Choroid plexus epithelial cell (primary cell): ENCODE data around the gene TNFAIP8L2.

ENCODE experiments used
- DNase-seq: peaks from one replicate; pipeline ENCODE4 v3.0.0-alpha.2; 2010; ENCODE audit warnings: low read depth
- H3K4me3 ChIP-seq: 2 replicates; pipeline ENCODE4 v1.5.1; 2011; ENCODE audit warnings: low read depth, mild to moderate bottlenecking, control low read depth, low read length, moderate library complexity
- TF ChIP-seq, protein P1 (sequence below): conservative IDR thresholded peaks from 2 replicates; pipeline ENCODE4 v1.5.1; 2011; ENCODE audit warnings: low read depth, mild to moderate bottlenecking, control low read depth, inconsistent platforms, low read length, moderate library complexity

Gene TNFAIP8L2

DNA sequence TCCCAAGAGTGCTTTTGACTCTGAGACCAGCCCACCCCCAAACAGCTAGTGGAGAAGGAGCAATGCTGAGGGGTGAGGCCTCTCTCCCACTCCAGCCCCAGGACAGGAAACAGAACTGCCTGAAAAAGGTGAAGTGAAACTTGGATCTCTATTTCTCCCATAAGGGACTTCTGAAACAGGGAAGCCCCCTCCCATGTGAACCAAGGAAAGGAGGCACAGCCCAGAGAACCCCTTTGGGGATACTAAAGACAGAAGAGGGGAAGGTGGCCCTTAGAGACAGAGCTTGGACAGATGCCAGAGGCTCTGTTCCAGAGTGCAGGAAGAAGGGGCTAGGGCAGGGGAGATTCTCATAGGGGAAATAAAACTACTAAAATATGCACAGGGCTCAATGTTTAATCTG, 2.9 kb downstream of the TNFAIP8L2 start:
- no peak overlapping the region for H3K4me3 ChIP-seq
- no peak for DNase-seq
- TF ChIP-seq, protein P1, sequence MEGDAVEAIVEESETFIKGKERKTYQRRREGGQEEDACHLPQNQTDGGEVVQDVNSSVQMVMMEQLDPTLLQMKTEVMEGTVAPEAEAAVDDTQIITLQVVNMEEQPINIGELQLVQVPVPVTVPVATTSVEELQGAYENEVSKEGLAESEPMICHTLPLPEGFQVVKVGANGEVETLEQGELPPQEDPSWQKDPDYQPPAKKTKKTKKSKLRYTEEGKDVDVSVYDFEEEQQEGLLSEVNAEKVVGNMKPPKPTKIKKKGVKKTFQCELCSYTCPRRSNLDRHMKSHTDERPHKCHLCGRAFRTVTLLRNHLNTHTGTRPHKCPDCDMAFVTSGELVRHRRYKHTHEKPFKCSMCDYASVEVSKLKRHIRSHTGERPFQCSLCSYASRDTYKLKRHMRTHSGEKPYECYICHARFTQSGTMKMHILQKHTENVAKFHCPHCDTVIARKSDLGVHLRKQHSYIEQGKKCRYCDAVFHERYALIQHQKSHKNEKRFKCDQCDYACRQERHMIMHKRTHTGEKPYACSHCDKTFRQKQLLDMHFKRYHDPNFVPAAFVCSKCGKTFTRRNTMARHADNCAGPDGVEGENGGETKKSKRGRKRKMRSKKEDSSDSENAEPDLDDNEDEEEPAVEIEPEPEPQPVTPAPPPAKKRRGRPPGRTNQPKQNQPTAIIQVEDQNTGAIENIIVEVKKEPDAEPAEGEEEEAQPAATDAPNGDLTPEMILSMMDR = no peak

DNA sequence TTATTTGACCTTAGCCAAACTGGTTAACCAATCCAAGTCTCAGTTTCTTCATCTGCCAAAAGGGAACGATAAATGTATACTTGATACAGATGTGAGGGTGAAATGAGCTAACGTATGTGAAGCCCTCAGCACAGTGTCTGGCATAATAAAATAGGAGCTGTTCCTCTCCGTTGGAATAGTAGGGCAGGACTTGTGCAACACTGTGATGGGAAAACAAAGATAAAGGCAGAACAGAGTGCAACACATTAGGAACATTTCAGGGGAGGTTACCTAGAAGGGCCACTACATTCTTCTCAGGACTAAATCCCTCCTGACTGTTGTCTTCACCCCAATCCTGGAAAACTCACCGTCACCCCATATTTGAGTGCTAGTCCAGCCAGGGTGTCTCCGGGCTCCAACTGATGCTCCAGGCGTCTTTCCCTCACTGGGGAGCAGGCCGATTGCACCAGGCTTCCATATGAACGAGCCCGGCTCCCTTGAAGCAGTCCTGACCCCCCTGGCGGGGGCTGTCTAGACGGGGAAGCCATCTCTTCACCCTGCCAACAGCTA, 8.4 kb downstream of the TNFAIP8L2 start:
- peak overlapping the region; percentile 96 for H3K4me3 ChIP-seq
- TF ChIP-seq, protein P1 = no peak
- peak; percentile 17 for DNase-seq

DNA sequence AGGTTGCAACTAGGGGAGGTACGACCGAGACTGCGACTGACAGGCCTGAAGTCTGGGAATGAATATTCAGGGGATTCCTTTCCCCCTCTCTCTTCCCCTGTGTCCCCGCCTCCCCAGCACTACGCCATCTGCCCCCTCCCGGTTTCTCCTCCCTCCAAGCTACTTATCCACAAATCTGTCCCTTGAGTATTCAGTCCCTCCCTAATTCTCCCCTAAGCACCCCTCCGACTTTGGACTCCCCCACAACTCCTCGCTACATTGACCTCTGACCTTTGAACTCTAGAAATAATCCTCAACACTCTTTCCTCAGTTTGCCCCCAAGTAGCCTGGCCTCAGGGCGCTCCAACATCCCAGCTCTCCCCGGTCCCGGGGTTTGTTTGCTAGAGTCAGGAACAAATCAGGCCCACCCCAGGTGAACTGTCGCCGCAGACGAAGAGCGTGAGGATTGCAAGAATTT, 8.9 kb downstream of the TNFAIP8L2 start:
- H3K4me3 ChIP-seq = peak overlapping the region; percentile 96
- peak; percentile 60 for DNase-seq
- TF ChIP-seq, protein P1 = no peak

DNA sequence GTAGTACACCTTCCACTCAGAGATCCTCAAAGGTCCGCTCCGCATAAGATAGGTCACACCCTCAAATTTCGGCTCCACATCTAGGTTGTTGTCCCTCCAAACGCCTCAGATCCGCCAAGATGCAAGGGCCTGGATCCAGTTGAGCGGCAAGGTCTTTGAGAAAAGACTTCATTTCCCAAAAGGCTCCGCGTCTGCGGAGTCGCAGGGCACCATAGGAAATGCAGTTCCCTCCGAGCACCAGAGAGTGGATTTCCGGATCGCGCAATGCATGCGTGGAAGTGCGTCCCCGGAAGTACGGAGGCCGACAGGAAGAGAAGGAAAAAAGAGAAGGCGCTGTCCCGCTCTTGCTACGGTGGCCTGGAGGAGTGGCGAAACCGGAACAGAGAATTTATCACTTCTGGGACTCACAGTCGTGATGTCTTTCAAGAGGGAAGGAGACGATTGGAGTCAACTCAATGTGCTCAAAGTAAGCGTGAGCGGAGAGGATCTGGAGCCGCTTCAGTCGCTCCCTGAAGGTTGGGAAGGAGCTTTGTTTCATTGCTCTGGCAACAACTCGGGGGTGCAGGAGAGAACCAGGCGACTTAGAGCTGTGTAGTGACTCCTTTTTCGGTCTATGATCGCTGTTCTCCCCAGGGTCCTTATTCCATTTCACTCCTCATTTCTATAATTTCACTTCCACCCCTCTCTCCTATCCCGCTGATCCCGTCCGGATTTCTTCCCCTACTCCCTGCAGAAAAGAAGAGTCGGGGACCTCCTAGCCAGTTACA, 9.5 kb downstream of the TNFAIP8L2 start, which contains the start of the genes LYSMD1 and SCNM1:
Gene LYSMD1, minus strand, starts transcription at position 165 of the 767 bp plus-strand sequence. CDS start 644 bp downstream, outside the sequence.
Gene SCNM1, plus strand, starts transcription at position 407 of the 767 bp plus-strand sequence. Its CDS starts 9 bp downstream, at position 416.
- TF ChIP-seq, protein P1 = peak; percentile 4
- peak within 1 kb of the TSS; percentile 96 for H3K4me3 ChIP-seq
- DNase-seq = peak; percentile 99

DNA sequence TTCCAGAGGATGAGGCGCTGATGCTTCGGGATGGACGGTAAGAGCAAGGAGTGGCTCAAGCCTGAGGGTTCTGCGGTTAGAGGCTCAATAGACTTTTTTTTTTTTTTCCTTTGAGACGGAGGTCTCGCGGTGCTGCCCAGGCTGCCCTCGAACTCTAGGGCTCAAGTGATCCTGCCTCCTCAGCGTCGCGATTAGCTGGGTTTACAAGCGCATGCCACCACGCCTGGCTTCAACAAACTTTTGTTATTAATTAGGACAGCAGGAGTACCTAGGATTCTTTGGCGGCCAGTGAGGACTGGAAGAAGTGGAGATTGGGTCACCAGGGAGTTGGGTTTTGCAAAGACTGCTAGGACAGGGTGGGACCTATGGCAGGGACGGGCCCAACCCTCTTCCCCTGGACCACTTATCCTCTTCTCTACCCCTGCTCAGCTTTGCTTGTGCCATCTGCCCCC, 10.1 kb downstream of the TNFAIP8L2 start:
- DNase-seq = peak; percentile 79
- H3K4me3 ChIP-seq = peak overlapping the region; percentile 96
- TF ChIP-seq, protein P1 = no peak

DNA sequence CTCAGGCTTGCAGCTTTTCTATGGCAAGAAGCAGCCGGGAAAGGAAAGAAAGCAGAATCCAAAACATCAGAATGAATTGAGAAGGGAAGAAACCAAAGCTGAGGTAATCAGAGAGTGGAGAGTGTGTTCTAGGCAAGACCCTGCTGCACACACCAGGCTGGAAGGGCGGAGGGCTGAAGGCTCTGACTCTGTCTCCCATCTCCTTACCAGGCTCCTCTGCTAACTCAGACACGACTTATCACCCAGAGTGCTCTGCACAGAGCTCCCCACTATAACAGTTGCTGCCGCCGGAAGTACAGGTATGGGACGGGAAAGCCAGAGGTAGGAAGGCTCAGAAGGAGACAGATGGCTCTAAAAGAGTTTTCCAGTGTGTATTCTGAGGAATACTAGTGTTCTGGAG, 10.7 kb downstream of the TNFAIP8L2 start:
- DNase-seq = no peak
- peak overlapping the region; percentile 96 for H3K4me3 ChIP-seq
- TF ChIP-seq, protein P1 = no peak
